Measurements from ENCODE around the gene ALKBH5. TPM values are rescaled to one million over a fixed set of nuclear protein-coding genes. Genes with fewer than 3 reads are reported as not detected.

ALKBH5 gene
- total and polyA plus RNA-seq, 2 of the 8 experiments (the other 6 are each of a cell fraction or from before 2014, with no cell fraction given), result 63.7 to 86.4 TPM

DNA sequence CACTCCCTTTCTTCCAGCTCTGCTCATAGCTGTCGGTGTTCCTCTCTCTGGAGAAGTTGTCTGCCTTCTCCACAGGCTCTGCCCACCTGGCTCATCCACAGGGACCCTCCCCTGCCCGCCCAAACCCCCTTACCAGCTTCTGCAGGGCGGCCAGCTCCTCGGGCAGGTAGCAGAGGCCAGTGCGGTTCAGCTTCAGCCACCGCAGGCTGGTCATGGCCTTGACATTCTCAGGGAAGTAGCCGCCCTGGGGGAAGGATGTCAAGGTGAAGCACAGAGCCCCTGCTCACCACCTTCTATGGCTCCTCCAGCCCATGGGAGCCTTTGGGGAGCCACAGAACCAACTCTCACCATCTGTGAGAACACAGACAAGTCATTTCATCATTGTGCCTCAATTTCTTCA, 73.1 kb downstream of the ALKBH5 start (continued):
- TF ChIP-seq, protein P1, sequence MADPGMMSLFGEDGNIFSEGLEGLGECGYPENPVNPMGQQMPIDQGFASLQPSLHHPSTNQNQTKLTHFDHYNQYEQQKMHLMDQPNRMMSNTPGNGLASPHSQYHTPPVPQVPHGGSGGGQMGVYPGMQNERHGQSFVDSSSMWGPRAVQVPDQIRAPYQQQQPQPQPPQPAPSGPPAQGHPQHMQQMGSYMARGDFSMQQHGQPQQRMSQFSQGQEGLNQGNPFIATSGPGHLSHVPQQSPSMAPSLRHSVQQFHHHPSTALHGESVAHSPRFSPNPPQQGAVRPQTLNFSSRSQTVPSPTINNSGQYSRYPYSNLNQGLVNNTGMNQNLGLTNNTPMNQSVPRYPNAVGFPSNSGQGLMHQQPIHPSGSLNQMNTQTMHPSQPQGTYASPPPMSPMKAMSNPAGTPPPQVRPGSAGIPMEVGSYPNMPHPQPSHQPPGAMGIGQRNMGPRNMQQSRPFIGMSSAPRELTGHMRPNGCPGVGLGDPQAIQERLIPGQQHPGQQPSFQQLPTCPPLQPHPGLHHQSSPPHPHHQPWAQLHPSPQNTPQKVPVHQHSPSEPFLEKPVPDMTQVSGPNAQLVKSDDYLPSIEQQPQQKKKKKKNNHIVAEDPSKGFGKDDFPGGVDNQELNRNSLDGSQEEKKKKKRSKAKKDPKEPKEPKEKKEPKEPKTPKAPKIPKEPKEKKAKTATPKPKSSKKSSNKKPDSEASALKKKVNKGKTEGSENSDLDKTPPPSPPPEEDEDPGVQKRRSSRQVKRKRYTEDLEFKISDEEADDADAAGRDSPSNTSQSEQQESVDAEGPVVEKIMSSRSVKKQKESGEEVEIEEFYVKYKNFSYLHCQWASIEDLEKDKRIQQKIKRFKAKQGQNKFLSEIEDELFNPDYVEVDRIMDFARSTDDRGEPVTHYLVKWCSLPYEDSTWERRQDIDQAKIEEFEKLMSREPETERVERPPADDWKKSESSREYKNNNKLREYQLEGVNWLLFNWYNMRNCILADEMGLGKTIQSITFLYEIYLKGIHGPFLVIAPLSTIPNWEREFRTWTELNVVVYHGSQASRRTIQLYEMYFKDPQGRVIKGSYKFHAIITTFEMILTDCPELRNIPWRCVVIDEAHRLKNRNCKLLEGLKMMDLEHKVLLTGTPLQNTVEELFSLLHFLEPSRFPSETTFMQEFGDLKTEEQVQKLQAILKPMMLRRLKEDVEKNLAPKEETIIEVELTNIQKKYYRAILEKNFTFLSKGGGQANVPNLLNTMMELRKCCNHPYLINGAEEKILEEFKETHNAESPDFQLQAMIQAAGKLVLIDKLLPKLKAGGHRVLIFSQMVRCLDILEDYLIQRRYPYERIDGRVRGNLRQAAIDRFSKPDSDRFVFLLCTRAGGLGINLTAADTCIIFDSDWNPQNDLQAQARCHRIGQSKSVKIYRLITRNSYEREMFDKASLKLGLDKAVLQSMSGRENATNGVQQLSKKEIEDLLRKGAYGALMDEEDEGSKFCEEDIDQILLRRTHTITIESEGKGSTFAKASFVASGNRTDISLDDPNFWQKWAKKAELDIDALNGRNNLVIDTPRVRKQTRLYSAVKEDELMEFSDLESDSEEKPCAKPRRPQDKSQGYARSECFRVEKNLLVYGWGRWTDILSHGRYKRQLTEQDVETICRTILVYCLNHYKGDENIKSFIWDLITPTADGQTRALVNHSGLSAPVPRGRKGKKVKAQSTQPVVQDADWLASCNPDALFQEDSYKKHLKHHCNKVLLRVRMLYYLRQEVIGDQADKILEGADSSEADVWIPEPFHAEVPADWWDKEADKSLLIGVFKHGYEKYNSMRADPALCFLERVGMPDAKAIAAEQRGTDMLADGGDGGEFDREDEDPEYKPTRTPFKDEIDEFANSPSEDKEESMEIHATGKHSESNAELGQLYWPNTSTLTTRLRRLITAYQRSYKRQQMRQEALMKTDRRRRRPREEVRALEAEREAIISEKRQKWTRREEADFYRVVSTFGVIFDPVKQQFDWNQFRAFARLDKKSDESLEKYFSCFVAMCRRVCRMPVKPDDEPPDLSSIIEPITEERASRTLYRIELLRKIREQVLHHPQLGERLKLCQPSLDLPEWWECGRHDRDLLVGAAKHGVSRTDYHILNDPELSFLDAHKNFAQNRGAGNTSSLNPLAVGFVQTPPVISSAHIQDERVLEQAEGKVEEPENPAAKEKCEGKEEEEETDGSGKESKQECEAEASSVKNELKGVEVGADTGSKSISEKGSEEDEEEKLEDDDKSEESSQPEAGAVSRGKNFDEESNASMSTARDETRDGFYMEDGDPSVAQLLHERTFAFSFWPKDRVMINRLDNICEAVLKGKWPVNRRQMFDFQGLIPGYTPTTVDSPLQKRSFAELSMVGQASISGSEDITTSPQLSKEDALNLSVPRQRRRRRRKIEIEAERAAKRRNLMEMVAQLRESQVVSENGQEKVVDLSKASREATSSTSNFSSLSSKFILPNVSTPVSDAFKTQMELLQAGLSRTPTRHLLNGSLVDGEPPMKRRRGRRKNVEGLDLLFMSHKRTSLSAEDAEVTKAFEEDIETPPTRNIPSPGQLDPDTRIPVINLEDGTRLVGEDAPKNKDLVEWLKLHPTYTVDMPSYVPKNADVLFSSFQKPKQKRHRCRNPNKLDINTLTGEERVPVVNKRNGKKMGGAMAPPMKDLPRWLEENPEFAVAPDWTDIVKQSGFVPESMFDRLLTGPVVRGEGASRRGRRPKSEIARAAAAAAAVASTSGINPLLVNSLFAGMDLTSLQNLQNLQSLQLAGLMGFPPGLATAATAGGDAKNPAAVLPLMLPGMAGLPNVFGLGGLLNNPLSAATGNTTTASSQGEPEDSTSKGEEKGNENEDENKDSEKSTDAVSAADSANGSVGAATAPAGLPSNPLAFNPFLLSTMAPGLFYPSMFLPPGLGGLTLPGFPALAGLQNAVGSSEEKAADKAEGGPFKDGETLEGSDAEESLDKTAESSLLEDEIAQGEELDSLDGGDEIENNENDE (IDR thresholded peaks at IDR 0.05; ENCODE audit: insufficient replicate concordance, low read length), result no peak
- no peak for TF ChIP-seq RNF2 (IDR thresholded peaks at IDR 0.05; ENCODE audit: borderline replicate concordance, low read depth, low read length, missing control alignments, poor library complexity, severe bottlenecking)
- TF ChIP-seq NRF1 (IDR thresholded peaks at IDR 0.05; ENCODE audit: low read depth, low read length), result no peak
- TF ChIP-seq SIN3A (conservative IDR thresholded peaks at IDR 0.05 in 1 of 2, IDR thresholded peaks at IDR 0.05 in 1 of 2; ENCODE audit: low read depth in 1 of 2, low read length in 2 of 2), result no peak
